SU-DHL-6 (cell line): Measurements from ENCODE around the gene USP10.
"Not testable (repeated sequence)": the region's sequence is repeated elsewhere in the genome, so short reads cannot be mapped to it uniquely, and the experiment has no call there.

ENCODE experiments used
- H2AFZ ChIP-seq: fragments of 200-600 bp; sonication (generic); 2 replicates; pipeline ENCODE4 v1.6.1; 2014; ENCODE audit warnings: low read depth, mild to moderate bottlenecking, moderate library complexity, mixed read lengths, antibody characterized with exemption, low read length; ENCODE audit not compliant: severe bottlenecking
- H3F3A ChIP-seq: fragments of 200-600 bp; shearing (Covaris generic); 2 replicates; pipeline ENCODE4 v1.6.0; 2016; ENCODE audit warnings: antibody characterized with exemption, mild to moderate bottlenecking; ENCODE audit not compliant: insufficient read depth
- H3K27ac ChIP-seq: fragments of 200-600 bp; sonication (generic); 2 replicates; pipeline ENCODE4 v1.5.1; 2016; ENCODE audit warnings: low read depth, mild to moderate bottlenecking, low read length, moderate library complexity, mixed read lengths
- H3K27me3 ChIP-seq: fragments of 200-600 bp; sonication (generic), shearing (Covaris generic); 2 replicates; pipeline ENCODE4 v1.6.0; 2014; ENCODE audit warnings: mild to moderate bottlenecking, low read length
- H3K36me3 ChIP-seq: fragments of 200-600 bp; sonication (generic); 2 replicates; pipeline ENCODE4 v1.6.1; 2014; ENCODE audit warnings: mild to moderate bottlenecking, low read length, mixed read lengths
- H3K4me2 ChIP-seq: fragments of 300-600, 200-600 bp; shearing (Covaris generic), sonication (generic); 2 replicates; pipeline ENCODE4 v1.6.0; 2014; ENCODE audit warnings: low read length, low read depth, mild to moderate bottlenecking; ENCODE audit not compliant: poor library complexity, severe bottlenecking
- H3K4me3 ChIP-seq: fragments of 200-600 bp; sonication (generic); 2 replicates; pipeline ENCODE4 v1.5.1; 2014; ENCODE audit warnings: antibody characterized with exemption, low read length, mild to moderate bottlenecking, mixed read lengths; ENCODE audit not compliant: insufficient read depth, poor library complexity, severe bottlenecking
- H3K79me2 ChIP-seq: fragments of 200-600 bp; sonication (generic); 2 replicates; pipeline ENCODE4 v1.6.1; 2014; ENCODE audit warnings: mild to moderate bottlenecking, low read length, moderate library complexity; ENCODE audit not compliant: insufficient read depth
- H3K9ac ChIP-seq: fragments of 200-600 bp; sonication (generic); 2 replicates; pipeline ENCODE4 v1.7.0; 2014; ENCODE audit warnings: mild to moderate bottlenecking, low read length
- H3K9me2 ChIP-seq: fragments of 200-600 bp; sonication (generic); replicated peaks from 2 replicates; pipeline ENCODE4 v1.6.1; 2014; ENCODE audit warnings: low read length; ENCODE audit not compliant: insufficient read depth
- H3K9me3 ChIP-seq: fragments of 200-600 bp; sonication (generic); 2 replicates; pipeline ENCODE4 v1.6.1; 2014; ENCODE audit warnings: low read length, mixed read lengths; ENCODE audit not compliant: insufficient read depth
- H4K20me1 ChIP-seq: fragments of 200-600 bp; sonication (generic); 2 replicates; pipeline ENCODE4 v1.6.1; 2014; ENCODE audit warnings: low read depth, mild to moderate bottlenecking, antibody characterized with exemption, low read length, moderate library complexity, mixed read lengths
- EZH2phosphoT487 ChIP-seq: fragments of 200-600 bp; sonication (generic), shearing (Covaris generic); conservative IDR thresholded peaks from 2 replicates; pipeline ENCODE4 v1.6.1; 2018; ENCODE audit warnings: mild to moderate bottlenecking, antibody characterized with exemption, low read length, moderate library complexity, mixed read lengths
- TF ChIP-seq, protein P1 (sequence below): fragments of 200-600 bp; sonication (generic); IDR thresholded peaks from one replicate; pipeline ENCODE4 v1.5.1; 2017; ENCODE audit warnings: antibody characterized with exemption, mild to moderate bottlenecking, low read length, moderate library complexity; ENCODE audit not compliant: insufficient read depth, poor library complexity, severe bottlenecking

Gene USP10

DNA sequence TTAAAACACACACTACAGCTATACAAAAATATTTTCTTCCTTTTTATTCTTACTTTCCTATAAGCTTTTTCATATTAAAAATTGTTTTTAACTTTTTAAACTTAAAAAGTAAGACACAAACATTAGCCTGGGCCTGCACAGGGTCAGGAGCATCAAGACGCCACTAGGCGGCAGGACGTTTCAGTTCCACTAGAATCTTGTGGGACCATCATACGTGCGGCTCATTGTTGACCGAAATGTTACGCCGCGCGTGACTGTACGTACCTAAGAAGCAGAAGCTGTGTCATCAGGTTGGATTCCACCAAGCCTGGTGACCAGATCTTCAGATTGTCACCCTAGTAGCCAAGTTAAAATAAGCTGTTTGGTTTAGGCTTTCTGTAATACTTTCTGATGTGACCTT, 47.1 kb downstream of the USP10 start:
- Histone ChIP-seq H3K27me3 (no peaks in the 10 kb centered on the region), H3K27ac (no peak overlapping the region), H3K4me2 (no peak overlapping the region), H3K9ac (no peak overlapping the region), H3K36me3 (0 out of 2 replicates have a peak, but pooled peaks cover 10% of the 10 kb centered on the region), H3K9me2 (no peaks in the 10 kb centered on the region), H3K9me3 (no peaks in the 10 kb centered on the region), H4K20me1 (peaks cover 4% of the 10 kb centered on the region; the same call in 1 of the 2 replicates), H2AFZ (no peak overlapping the region), H3K4me3 (no peak overlapping the region), H3F3A (0 out of 2 replicates have a peak, but pooled peaks cover 8% of the 10 kb centered on the region), H3K79me2 (peaks cover 88% of the 10 kb centered on the region)
- TF ChIP-seq EZH2phosphoT487: no peak
- TF ChIP-seq, protein P1, sequence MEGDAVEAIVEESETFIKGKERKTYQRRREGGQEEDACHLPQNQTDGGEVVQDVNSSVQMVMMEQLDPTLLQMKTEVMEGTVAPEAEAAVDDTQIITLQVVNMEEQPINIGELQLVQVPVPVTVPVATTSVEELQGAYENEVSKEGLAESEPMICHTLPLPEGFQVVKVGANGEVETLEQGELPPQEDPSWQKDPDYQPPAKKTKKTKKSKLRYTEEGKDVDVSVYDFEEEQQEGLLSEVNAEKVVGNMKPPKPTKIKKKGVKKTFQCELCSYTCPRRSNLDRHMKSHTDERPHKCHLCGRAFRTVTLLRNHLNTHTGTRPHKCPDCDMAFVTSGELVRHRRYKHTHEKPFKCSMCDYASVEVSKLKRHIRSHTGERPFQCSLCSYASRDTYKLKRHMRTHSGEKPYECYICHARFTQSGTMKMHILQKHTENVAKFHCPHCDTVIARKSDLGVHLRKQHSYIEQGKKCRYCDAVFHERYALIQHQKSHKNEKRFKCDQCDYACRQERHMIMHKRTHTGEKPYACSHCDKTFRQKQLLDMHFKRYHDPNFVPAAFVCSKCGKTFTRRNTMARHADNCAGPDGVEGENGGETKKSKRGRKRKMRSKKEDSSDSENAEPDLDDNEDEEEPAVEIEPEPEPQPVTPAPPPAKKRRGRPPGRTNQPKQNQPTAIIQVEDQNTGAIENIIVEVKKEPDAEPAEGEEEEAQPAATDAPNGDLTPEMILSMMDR: peak; percentile 16

DNA sequence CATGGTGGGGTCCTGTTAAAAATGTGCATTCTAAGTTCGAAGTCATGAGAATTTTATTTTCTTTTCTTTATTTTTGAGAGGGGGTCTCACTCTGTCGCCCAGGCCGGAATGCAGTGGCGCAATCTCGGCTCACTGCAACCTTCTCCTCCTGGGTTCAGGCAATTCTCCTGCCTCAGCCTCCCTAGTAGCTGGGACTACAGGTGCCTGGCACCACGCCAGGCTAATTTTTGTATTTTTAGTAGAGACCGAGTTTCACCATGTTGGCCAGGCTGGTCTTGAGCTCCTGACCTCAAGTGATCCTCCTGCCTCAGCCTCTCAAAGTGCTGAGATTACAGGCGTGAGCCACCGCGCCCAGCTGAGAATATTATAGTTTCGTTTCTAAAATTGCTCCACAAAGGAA, 48.4 kb downstream of the USP10 start:
- H3K4me3 ChIP-seq, H3K36me3 ChIP-seq: not testable (repeated sequence)
- peaks cover 12% of the 10 kb centered on the region; the same call in 1 of the 2 replicates for H4K20me1 ChIP-seq

DNA sequence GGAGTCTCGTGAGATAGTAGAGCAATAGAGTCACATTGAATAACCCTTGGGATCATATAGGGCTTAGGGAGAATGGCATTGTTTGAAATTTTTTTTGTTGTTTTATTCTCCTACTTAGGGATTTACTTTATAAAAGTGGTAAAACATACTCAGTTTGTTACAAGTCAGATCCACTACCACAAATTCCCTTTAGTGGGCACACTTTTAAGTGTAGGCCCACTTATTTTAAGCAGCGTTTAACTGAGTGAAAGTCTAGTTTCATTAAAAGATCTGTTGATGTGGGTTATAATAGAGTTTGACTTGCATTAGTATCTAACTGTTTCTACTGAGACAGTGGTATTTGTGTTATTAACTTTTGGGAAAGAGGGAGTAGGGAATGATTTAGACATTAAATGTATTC, 49.3 kb downstream of the USP10 start:
- Histone ChIP-seq H3K4me3 (no peak overlapping the region), H3K4me2 (no peak overlapping the region), H3F3A (0 out of 2 replicates have a peak, but pooled peaks cover 8% of the 10 kb centered on the region), H3K9me3 (no peaks in the 10 kb centered on the region), H3K79me2 (peaks cover 89% of the 10 kb centered on the region), H2AFZ (no peak overlapping the region), H3K27me3 (no peaks in the 10 kb centered on the region), H3K27ac (no peak overlapping the region), H3K9ac (no peak overlapping the region), H3K9me2 (no peaks in the 10 kb centered on the region), H4K20me1 (peaks cover 12% of the 10 kb centered on the region; the same call in 1 of the 2 replicates), H3K36me3 (0 out of 2 replicates have a peak, but pooled peaks cover 5% of the 10 kb centered on the region)
- TF ChIP-seq, protein P1: no peak
- TF ChIP-seq EZH2phosphoT487: no peak

More for the DNA sequence above, 48.4 kb downstream of the USP10 start:
- not testable (repeated sequence) for H3K9ac ChIP-seq, H3K9me3 ChIP-seq, H3F3A ChIP-seq, H3K9me2 ChIP-seq, H2AFZ ChIP-seq, H3K4me2 ChIP-seq, H3K27me3 ChIP-seq, H3K27ac ChIP-seq
- H3K79me2 ChIP-seq: peaks cover 89% of the 10 kb centered on the region

DNA sequence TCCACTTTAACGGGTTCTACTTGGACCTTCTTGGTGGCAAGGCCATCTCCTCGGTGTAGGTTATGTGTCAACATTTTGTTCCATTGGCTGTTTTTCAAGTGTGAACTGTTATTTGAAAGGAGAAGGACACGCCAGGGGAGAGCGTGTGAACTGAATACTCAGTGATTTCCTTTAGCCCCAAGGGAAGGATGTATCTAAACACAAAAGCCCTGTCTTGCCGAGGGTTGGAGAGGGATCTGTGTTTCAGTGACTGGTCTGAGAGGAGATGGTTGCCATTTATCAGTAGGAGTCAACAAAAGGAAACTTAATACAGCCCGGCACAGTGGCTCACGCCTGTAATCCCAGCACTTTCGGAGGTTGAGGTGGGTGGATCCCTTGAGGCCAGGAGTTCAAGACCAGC, 50.0 kb downstream of the USP10 start:
- H3K36me3 ChIP-seq: 0 out of 2 replicates have a peak, but pooled peaks cover 4% of the 10 kb centered on the region
- peaks cover 90% of the 10 kb centered on the region for H3K79me2 ChIP-seq
- no peak overlapping the region for H3K4me2 ChIP-seq
- H3F3A ChIP-seq: 0 out of 2 replicates have a peak, but pooled peaks cover 8% of the 10 kb centered on the region
- no peaks in the 10 kb centered on the region for H3K27me3 ChIP-seq
- H4K20me1 ChIP-seq: peaks cover 16% of the 10 kb centered on the region; the same call in 1 of the 2 replicates
- H3K9me3 ChIP-seq: no peaks in the 10 kb centered on the region
- no peak overlapping the region for H3K4me3 ChIP-seq
- no peak for TF ChIP-seq EZH2phosphoT487
- TF ChIP-seq, protein P1: no peak
- H3K27ac ChIP-seq: no peak overlapping the region
- H2AFZ ChIP-seq: no peak overlapping the region
- no peak overlapping the region for H3K9ac ChIP-seq
- H3K9me2 ChIP-seq: no peaks in the 10 kb centered on the region
